Activated CD4-positive, alpha-beta T cell treated with anti-CD3 and anti-CD28 coated beads for 48 hours (primary cell): ENCODE data around the gene MYH15.

Experiments used
- DNase-seq: peaks from one replicate; pipeline ENCODE4 v3.0.0-alpha.2; 2020

MYH15 gene

DNA sequence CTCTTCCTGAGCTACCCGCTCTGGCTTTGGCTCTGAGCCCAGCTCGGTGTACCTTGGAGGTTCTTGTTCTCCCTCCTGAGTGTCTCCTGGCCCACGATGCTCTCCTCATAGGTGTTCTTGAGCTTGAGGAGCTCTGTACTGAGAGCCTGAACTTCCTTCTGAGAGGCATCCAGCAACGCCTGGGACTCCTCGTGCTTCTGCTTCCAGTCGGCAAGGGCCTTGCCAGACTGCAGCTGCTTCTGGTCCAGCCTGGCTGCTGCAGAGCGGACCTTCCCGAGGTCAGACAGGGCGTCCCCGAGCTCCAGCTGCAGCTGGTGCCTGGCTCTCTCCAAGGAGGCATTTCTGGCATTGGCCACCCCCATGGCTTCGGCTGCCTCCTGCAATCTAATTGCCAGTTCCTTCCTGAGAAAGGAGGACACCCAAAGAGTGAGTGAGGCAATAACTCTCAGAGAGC lies 99.8 kb downstream of the MYH15 start:
- DNase-seq = no peak

DNA sequence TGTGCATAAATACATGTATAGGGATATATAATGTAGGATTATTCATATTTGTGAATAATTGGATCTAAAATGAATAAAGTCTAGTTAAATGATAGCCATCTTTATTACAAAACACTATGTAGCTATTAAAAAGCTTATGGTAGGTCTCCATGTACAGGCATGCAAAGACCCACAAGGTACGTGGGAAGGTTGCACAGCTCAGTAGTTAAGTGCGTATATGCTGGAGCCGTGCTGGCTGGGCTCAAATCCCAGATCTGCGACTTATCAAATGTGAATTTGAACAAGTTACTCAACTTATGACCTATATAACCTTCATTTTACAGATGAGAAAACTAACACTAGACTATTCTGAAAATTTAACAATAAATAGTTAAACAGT lies 100.6 kb downstream of the MYH15 start:
- DNase-seq = no peak

DNA sequence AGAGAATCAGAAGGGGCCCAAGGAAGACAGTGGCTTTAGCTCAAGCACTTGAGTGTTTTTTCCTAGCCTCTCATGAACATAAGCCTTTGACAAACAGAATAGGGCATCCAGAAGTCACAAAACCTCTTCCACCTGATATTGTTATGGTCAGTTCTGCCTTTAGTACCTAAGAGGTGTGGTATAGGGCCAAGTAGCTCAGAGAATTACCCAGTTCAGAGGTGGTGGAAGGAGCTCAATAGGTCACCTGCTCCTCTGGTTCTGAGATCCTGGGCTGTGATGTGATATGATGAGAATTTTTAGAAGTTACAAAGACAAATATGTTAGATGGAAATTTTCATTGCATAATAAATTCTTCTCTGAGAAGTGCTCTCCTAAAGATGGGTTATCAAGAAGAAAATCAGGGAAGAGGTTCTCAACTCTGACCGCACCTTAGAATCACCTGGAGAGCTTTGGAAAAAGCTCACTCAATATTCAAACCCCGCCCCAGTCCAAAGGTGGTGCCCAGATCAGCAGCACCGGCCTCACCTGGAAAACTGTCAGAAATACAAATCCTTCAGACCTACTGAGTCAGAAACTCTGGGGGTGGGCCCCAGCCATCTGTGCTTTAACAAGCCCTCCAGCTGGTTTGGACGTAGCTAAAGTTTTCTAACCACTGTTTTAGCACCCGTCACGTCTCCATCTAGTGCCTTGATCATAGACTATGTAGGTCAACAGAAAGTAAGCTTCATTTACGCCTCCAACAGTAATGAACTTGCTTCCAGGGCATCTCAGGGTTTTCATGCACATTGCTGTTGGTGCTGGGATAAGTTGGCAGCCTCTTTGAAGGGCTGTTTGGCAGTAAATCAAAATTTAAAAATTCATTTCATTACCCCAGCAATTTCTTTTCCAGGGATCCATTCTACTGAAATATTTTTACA lies 101.3 kb downstream of the MYH15 start:
- DNase-seq = no peak

DNA sequence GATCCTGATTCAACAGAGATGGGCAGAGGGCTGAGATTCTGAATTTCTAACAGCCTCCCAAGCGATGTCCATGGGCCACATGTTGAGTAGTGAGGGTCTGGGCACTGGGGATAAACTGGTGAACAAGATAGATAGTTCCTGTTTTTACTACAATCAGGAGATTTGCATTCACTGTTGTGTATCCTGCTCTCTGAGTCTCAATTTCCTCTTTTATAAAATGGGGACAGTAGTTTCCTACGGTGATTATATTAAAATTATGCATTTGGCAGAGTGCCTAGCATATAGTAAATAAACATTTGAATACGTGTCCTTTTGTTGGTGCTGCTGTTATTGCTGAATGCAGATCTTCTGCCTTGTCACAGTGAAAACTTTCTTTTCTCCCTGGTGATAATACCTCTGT lies 102.5 kb downstream of the MYH15 start:
- no peak for DNase-seq

DNA sequence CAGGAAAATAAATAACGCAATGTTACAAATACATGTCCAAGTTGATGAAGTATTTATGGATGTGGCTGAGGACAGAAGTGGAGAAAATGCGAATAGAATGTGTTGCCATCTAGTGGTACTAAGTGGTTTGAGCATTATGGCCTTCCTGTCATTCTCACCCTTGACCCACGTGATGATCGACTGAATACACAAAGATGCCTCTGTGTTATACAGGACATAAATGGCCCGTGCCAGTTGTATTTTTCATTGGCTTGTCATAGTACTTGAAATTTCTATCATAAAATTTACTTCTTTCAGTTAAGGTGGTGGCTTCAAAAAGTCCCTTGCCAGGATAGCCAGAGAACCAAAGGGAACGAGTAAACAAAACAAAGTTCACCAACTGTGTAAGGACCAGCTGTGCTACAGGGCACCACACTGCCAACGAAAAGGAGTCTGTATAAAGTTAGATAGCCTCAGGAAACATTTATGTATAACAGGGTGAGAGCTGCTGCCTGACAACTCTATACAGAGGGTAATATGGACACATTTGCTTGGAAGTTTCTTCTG lies 103.7 kb downstream of the MYH15 start:
- DNase-seq = no peak

DNA sequence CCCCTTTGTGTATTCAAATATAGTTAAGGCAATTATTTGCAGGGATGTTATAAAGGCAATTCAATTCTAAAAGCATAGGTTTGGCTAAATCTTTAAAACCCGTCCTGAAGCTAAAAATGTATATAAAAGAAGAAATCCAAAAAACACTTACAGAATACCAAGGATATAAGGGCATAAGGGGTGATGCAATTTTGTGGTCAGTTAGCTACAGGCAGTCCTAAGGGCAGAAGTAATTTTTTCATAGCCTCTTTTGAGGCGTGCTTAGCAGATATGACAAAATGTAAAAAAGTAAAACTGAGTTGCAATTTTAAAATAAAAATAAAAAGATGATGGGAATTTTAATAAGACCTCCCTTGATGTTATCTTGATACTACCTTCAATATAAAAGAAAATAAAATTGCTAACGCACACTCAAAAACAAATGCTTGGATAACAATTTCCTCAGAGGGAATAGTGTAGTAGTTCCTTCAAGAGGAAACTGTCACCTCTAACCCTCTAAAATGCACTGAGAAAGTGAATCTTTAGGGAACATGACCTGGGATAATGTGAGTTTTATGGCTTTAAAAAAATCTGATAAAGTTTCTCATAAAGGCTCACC lies 104.2 kb downstream of the MYH15 start:
- DNase-seq = no peak

DNA sequence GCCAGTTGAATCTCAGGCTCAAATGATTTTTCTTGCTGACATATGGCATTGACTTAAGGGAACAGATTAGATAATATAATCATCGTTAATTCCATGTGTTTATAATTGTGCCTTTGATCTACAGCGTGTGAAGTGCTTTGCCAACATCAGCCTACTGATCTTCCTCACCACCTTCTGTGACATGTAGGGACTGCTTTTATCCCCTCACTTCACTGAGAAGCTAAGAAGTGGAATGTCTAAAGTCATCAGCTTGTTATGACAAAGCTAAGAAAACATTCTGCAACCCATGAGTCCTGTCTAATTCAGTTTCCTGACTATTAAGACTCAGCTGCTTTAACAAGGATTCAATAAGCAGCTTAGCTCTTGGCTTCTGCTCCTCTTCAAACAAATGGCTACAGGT lies 106.0 kb downstream of the MYH15 start:
- no peak for DNase-seq

DNA sequence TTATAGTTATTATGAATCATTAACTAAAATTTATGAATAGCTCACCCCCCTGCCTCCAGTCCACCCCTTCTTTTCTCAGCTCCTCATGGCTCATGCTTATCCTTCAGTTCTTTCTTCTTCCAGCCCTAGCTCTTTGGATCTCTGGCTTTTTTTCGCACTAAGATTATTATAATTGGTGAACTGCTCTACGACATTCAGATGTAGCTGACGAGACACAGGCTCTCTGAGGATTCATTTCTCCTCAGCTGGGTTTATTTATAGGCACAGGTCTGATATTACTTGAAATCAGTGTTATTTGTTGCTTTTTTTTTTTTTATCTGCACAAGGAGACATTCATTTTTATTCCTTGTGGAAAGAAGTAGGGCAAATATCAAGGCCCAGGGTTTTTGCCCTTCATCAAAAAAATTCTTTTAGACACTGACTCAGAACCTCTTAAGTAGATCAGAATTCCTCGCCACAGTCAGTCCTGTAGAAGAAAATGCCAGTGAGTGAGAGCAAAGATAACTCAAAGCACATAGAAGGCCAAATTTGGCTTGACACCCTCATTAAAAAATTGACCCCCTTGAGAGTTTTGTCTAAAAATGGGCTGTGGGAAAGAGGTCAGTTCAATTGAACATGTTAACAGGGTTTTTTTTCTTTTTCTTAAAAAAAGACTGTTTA lies 106.6 kb downstream of the MYH15 start:
- DNase-seq = no peak

DNA sequence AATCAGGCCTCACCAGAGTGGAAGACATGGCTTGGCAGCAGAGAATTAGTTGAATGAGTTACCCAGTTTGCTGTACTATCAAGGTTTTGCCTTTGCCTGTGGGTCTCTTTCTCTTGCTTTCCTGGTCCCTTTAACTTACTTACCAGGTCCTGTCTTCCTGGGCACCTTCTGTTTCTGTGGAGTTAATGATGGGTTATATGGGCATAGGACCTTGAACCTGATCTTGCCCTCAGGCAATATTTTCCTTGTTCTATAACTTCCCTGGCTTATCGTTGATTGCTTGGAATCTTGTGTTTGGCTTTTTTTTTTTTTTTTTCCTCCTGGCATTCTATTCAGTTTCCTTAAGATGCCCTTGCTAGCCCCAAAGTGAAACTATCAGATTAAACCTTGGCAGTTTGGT lies 107.2 kb downstream of the MYH15 start:
- DNase-seq = no peak

DNA sequence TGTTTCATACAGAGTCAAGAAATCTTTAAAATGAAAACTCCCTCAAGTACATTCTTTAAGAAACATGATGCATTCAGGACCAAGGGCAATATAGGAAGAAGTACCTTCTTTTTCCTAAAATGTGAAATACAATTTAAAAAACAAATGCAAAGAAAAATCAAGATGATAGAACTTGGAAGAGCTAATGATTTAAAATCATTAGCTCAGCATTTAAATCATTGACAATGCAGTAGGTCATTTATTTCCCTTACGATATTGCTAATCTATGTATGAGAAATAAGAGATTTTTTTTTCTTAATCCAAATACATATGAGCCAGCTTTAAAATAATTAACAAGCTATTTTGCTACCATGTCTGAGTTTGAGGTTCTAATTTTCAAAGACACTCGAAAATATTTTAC lies 108.6 kb downstream of the MYH15 start:
- DNase-seq = no peak

DNA sequence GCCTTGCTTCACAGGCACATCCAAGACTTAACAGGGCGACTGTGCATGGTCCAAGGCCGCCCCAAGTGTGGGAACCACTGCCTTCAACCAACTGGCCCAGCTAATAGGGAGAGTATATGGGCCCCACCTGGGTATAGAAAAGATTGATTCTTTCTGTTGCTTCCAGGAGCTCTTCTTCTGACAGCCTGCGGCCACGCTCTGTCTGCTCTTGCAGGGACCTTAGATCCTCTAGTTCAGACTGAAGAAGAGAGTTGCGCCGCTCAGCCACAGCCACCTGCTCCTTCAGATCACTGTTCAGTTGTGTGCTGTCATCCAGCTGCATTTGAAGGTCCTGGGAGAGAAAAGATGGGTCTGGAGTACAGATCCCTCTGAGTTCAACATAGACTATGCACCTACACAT lies 111.9 kb downstream of the MYH15 start:
- no peak for DNase-seq

DNA sequence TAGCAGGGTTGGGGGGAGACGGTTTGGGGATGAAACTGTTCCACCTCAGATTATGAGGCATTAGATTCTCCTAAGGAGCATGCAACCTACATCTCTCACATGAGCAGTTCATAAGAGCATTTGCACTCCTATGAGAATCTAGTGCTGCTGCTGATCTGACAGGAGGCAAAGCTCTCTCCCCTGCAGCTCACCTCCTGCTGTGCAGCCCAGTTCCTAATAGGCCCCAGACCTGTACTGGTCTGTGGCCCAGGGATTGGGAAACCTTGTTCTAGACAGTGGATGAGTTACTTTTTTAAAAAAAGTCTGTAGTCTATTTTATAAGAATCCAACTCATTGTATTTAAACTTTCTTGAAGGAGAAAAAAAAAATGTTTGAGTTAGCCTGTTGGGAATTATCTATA lies 114.1 kb downstream of the MYH15 start:
- no peak for DNase-seq

DNA sequence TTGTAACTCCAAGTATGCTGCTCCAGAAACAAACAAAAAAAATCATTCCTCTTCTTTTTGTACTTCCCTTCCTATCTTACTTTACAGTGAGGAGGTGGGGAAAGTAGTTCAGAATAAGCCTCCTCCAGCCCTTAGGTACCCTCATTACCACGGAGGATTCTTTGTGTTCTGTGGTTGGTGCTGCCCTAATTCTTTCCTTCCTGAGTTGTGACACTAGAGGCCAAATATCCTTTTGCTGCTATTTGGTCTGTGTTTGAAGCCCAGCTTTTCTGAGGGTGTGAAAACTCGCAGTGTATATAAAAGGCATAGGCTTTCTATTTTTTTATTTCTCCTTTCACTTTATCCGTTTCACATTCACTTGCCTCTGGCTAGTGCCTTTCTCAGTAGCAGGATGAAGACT lies 115.8 kb downstream of the MYH15 start:
- DNase-seq = no peak

DNA sequence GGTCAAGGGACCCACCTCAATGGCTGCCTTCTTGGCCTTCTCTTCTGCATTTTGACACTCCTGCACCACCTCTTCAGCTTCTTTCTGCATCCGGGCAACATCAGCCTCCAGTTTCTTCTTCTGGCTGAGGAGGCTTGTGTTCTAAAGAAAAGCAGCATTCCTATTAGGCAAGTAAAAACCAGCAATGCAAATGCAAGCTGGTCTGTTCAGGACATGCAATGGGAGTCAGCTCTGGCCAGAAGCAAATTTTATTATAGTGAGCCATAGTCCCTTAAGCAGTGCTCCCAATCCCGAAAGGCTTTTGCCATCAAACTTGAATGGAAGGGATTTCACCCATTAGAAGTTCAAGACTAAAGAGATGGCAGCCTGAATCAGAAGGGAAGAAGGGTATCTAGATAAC lies 116.4 kb downstream of the MYH15 start:
- DNase-seq = no peak

DNA sequence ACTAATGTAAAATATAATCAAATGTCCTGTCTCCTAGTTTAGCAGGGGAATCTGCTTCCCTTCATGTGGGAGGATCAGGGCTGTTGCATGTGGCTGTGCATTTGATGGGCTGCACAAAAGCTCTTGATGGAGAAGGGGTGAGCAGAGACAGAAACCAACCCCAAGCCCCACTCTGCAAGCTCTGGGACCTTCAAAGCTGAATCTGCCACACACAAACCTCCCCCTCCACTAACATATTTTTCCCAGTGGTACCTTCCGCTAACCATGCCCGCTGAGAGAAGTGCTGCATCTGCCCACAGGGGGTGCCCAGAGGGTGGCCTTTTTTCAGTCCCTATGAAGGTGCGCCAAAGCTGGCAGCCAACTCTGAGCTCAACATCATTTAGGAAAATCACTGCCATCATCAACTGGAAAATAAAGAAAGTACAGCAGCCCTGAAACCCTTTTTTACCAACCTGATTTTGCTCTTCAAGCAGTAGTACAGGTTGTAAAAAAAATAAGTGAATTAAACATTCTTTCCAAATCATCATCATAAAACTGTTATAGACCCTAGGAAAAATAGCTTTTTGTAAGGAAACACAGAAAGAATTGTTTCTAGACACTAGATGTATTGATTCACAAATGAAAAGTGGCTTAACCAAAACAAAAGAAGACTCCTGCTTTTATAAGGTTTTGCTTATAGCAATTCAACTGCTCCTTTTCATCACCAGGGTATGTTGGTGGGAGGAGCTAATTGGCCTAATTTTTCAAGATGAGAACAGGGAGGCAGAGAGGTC lies 117.1 kb downstream of the MYH15 start:
- DNase-seq = no peak

DNA sequence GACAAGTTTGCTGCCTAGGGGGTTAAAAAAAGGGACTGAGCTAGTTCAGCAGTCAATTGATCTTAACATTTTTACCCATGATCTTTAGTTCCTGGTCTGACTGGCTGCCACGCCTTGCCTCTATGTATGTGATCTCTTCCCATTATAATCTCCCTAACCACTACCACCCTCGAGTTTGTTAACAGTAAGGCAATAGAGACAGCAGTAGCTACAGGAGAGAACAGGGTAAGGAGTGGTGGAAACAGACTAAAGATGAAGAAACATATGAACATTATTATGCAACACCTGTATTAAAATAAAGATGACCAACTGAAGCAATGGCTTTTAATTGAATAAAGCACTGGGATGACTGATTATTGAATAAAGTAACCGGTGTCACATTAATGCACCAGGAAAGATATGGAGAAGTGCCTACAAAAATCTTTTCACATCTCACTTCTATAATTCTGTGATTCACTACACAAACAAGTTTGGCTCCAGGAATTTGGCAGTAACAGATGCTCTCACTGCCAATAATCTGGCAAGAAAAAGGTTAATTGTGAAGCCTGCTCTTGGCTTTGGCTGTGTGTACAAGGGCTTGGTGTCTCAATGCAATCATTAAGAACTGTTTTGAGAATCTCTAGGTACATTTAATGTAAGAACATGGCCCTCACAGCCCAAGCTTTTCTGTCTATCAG lies 118.3 kb downstream of the MYH15 start:
- no peak for DNase-seq

DNA sequence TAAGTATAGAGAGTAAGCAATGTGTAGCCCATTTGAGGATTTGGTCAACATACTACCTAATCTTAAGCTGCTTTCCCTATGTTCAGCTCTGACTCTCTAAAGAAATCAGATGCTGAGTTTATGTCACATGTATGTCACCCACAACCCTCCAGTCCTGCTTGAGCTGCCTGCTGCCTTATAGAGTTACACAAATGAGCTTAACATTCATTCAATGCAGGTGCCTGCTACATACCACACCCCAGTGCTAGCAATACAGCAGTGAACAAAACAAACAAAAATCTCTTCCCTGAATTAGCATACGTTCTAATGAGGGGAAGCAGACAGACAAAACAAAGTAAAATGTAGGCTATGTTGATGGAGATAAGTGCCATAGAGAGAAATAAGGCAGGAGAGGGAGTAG lies 121.0 kb downstream of the MYH15 start:
- DNase-seq = no peak

DNA sequence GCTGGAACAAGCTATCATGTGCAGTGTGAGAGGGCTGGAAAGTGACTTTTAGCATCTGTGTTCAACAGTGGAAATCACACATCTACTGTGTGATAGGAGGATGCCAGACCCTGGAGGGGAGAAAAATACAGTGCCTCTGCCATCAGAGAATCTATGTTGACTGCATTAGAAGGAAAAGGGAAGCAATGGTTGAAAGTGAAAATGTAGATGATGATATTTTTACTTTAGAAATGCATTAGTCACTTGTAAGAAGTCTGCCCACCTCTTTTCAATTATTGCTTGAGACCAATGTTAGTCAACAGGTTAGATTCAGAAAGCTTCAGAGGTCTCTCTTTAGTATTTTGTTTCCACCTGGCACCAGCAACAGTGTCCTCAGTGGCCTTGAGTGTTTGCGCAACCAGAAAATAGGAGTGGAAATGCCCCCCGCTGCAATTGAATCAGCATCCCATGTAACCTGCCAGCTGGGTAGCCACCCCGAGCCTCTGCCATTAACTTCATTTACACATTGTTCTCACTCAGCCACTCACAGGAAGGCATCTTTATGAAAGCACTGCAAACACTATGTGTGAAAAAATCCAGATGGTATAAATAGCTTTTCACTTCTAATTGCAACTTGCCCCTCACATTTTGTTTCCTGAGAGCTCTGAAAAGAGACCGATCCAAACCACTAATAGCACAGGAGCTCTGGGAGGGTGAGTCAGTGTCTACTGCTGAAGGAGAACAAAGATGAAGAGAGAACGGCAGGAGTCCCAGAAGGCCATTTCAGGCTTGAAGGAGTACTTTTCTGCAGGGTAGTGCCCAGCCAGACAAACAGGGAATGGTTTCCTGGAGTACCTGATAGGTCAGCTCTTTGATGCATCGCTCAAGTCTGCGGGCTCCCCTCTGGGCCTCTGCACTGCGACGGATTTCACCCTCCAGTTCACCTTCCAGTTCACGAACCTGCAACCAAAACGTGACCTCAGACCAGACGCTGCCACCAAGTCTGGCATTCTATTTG lies 122.0 kb downstream of the MYH15 start:
- peak; percentile 28 for DNase-seq

DNA sequence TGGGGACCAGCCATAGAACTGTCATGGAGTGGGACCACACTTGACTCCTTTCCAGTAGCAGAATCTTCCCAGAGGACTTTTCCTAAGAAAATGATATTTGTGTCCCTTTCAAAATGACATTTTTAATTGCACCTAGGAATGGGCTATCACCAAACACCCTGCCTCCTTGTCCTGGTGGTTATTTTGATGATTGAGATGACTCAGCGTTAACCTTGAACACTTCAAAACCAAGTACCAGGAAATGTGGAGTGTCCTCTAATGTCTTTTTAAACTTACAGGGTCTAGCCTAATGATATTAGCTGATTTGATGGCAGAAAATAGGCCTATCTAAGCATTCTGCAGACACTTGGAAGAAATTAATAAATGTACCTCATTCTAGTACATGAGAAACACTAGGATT lies 123.3 kb downstream of the MYH15 start:
- DNase-seq = no peak

DNA sequence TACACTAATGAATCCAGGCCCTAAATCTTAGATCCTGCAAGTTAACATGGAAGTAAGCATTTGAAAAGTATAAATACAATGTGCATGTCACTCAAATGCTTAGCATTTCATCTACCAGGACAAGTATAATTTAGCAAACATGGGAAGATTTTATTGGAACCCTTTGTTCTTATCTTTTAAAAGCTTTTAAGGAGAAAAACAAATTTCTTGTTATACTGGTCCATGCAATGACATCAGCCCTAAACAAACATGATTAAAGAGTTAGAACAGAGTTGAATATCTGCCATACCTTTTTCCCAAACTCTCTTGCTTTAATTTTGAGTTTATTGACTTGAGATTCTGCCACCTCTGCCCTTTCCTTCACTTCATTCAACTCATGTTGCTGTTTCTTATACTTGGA lies 127.1 kb downstream of the MYH15 start:
- no peak for DNase-seq

DNA sequence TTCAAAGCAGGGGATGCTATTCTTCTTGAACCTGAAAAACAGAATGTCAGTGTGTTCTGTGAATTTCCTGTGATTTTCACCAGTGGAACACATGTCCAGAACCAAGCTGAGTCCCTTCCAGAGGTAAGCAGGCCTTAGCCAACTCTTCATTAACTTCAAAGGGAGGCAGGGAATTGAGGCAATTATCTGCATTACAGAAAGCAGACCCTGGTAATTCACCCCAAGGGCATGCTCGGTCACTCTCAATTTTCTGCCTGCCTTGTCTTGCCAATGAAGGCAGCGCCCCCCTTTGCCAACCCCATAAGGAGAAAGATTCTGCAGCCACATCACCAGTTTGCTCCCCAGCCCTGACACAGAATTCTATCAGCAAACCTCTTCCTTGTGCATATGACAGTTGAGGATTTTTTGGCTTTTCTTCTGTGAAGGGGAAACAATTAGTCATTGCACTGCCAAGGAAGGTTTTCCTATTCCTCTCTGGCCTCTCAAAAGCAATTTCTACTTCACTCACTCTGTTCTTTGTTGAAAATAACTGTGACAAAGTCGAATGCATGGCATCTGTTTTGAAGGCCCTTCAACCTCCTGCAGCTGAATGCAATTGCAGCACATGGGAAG lies 128.8 kb downstream of the MYH15 start:
- DNase-seq = no peak
